GM23248 (cell line): Measurements from ENCODE around the gene PABPN1L.

ENCODE experiments used
- EZH2 ChIP-seq: fragments of 200-600 bp; sonication (generic); IDR thresholded peaks from 2 replicates; pipeline ENCODE4 v1.6.1; 2018; ENCODE audit warnings: antibody characterized with exemption, mild to moderate bottlenecking; ENCODE audit not compliant: insufficient read depth, poor library complexity, severe bottlenecking
- EZH2phosphoT487 ChIP-seq: fragments of 200-600 bp; sonication (generic); IDR thresholded peaks from 2 replicates; pipeline ENCODE4 v1.6.1; 2018; ENCODE audit warnings: antibody characterized with exemption, moderate library complexity, mild to moderate bottlenecking, low read depth; ENCODE audit not compliant: insufficient read depth

- TF ChIP-seq EZH2phosphoT487 (no peak), EZH2 (no peak)
Observed at GRCh38 chr16:88859381-88860091, 6.9 kb downstream of the PABPN1L start.
